IMR-90 (cell line): ENCODE data around the gene SLC6A3. TPM values are rescaled to one million over a fixed set of nuclear protein-coding genes. Genes with fewer than 3 reads are reported as not detected.

ENCODE experiments used
- ATAC-seq: fragments of 200-7000 bp; cut with Tn5 transposase; 2 replicates; pipeline ENCODE4 v1.9.1; 2020; ENCODE audit warnings: low read depth, mild to moderate bottlenecking, moderate library complexity
- BruUV-seq: library from RNA; stranded (reverse); fragments of 400-500 nt; replicated peaks from 2 replicates; lab custom pipeline; 2021; lab: Mats Ljungman, UMichigan
- CTCF ChIA-PET: fragments of 300-600 bp; formaldehyde crosslinking; extraction: SDS; loops from one replicate; lab custom pipeline; 2021; ENCODE audit warnings: antibody characterized with exemption; lab: Yijun Ruan, JAX
- POLR2A ChIA-PET: fragments of 300-600 bp; sonication (Branson Sonifier 250); formaldehyde crosslinking; loops from one replicate; lab custom pipeline; 2022; ENCODE audit warnings: antibody characterized with exemption; ENCODE audit not compliant: unreplicated experiment; lab: Charles Lee
- DNase-seq: peaks from one replicate; pipeline ENCODE4 v3.0.0; 2013
- H2AFZ ChIP-seq: replicated peaks from 2 replicates; pipeline ENCODE3; 2013; ENCODE audit warnings: low read length, mild to moderate bottlenecking; ENCODE audit not compliant: poor library complexity
- H2AK5ac ChIP-seq: 2 replicates; pipeline ENCODE4 v1.6.1; 2013; ENCODE audit warnings: low read depth, low read length, inconsistent platforms
- H2AK9ac ChIP-seq: replicated peaks from 2 replicates; pipeline ENCODE3; 2013; ENCODE audit warnings: mild to moderate bottlenecking, low read depth, low read length, moderate library complexity; ENCODE audit not compliant: poor library complexity
- H2BK120ac ChIP-seq: 2 replicates; pipeline ENCODE4 v1.6.1; 2013; ENCODE audit warnings: low read depth, low read length, inconsistent platforms
- H2BK15ac ChIP-seq: 3 replicates; pipeline ENCODE4 v1.6.1; 2013; ENCODE audit warnings: low read depth, low read length, inconsistent platforms
- H2BK20ac ChIP-seq: 2 replicates; pipeline ENCODE4 v1.6.1; 2013; ENCODE audit warnings: low read depth, mild to moderate bottlenecking, inconsistent platforms, low read length, moderate library complexity
- H2BK5ac ChIP-seq: 2 replicates; pipeline ENCODE4 v1.6.1; 2013; ENCODE audit warnings: mild to moderate bottlenecking, low read depth, low read length, inconsistent platforms; ENCODE audit not compliant: poor library complexity, severe bottlenecking
- H3K14ac ChIP-seq: replicated peaks from 2 replicates; pipeline ENCODE4 v1.6.1; 2013; ENCODE audit warnings: low read depth, low read length, inconsistent platforms
- H3K18ac ChIP-seq: 2 replicates; pipeline ENCODE4 v1.6.1; 2013; ENCODE audit warnings: low read depth, low read length, control low read depth
- H3K23ac ChIP-seq: 2 replicates; pipeline ENCODE4 v1.6.1; 2013; ENCODE audit warnings: low read depth, low read length, inconsistent platforms
- H3K27ac ChIP-seq: 2 replicates; pipeline ENCODE4 v1.5.1; 2013; ENCODE audit warnings: mild to moderate bottlenecking, control low read depth, low read length; ENCODE audit not compliant: insufficient read depth
- H3K27me3 ChIP-seq: 2 replicates; pipeline ENCODE4 v1.6.1; 2013; ENCODE audit warnings: low read length; ENCODE audit not compliant: control insufficient read depth, insufficient read depth
- H3K36me3 ChIP-seq: 2 replicates; pipeline ENCODE4 v1.6.1; 2013; ENCODE audit warnings: low read length, mixed read lengths; ENCODE audit not compliant: control insufficient read depth, insufficient read depth
- H3K4ac ChIP-seq: 2 replicates; pipeline ENCODE4 v1.6.1; 2013; ENCODE audit warnings: low read depth, low read length, inconsistent platforms
- H3K4me1 ChIP-seq: 2 replicates; pipeline ENCODE4 v1.6.1; 2013; ENCODE audit warnings: low read length, mixed read lengths; ENCODE audit not compliant: control insufficient read depth, insufficient read depth
- H3K4me2 ChIP-seq: 2 replicates; pipeline ENCODE4 v1.6.1; 2013; ENCODE audit warnings: low read depth, mild to moderate bottlenecking, control low read depth, low read length, moderate library complexity
- H3K4me3 ChIP-seq: 2 replicates; pipeline ENCODE4 v1.5.1; 2013; ENCODE audit warnings: low read depth, mild to moderate bottlenecking, control low read depth, low read length, moderate library complexity; ENCODE audit not compliant: insufficient read depth
- H3K56ac ChIP-seq: 2 replicates; pipeline ENCODE4 v1.6.1; 2013; ENCODE audit warnings: low read length, inconsistent platforms; ENCODE audit not compliant: insufficient read depth; ENCODE audit errors: extremely low read depth
- H3K79me1 ChIP-seq, 2 experiments: 2 replicates each; pipeline ENCODE4 v1.6.1; 2013; ENCODE audit warnings: low read length in 2 of 2, inconsistent platforms in 1 of 2, low read depth in 1 of 2
- H3K9ac ChIP-seq: 2 replicates; pipeline ENCODE4 v1.6.1; 2013; ENCODE audit warnings: low read depth, low read length, control low read depth
- H3K9me1 ChIP-seq: 2 replicates; pipeline ENCODE4 v1.6.1; 2013; ENCODE audit warnings: low read length, inconsistent platforms; ENCODE audit not compliant: insufficient read depth
- H3K9me3 ChIP-seq: 2 replicates; pipeline ENCODE4 v1.6.1; 2013; ENCODE audit warnings: low read length; ENCODE audit not compliant: control insufficient read depth, insufficient read depth
- H4K20me1 ChIP-seq: 2 replicates; pipeline ENCODE4 v1.6.1; 2013; ENCODE audit warnings: low read length, inconsistent platforms; ENCODE audit not compliant: insufficient read depth
- H4K5ac ChIP-seq: 2 replicates; pipeline ENCODE4 v1.6.1; 2013; ENCODE audit warnings: mild to moderate bottlenecking, low read depth, low read length, control low read depth
- H4K8ac ChIP-seq, 2 experiments: 2 replicates each; pipeline ENCODE4 v1.6.1; 2013; ENCODE audit warnings: low read depth in 2 of 2, low read length in 2 of 2, control low read depth in 1 of 2, inconsistent platforms in 1 of 2
- H4K91ac ChIP-seq: 2 replicates; pipeline ENCODE4 v1.6.1; 2013; ENCODE audit warnings: low read depth, low read length, inconsistent platforms; ENCODE audit not compliant: insufficient read depth
- BHLHE40 ChIP-seq: fragments of 150-350 bp; IDR thresholded peaks from 2 replicates; pipeline ENCODE4 v1.6.1; 2016; ENCODE audit warnings: mild to moderate bottlenecking, low read depth, low read length
- CEBPB ChIP-seq: IDR thresholded peaks from 2 replicates; pipeline ENCODE4 v1.6.1; 2012; ENCODE audit warnings: low read depth, low read length, improper control_type of control experiment
- CHD1 ChIP-seq: IDR thresholded peaks from 2 replicates; pipeline ENCODE4 v1.6.1; 2012; ENCODE audit warnings: low read depth, low read length, improper control_type of control experiment
- CTCF ChIP-seq: conservative IDR thresholded peaks from 2 replicates; pipeline ENCODE4 v1.5.1; 2012; ENCODE audit warnings: mild to moderate bottlenecking, low read depth, low read length, improper control_type of control experiment
- ELK1 ChIP-seq: fragments of 150-350 bp; IDR thresholded peaks from 2 replicates; pipeline ENCODE4 v1.6.1; 2016; ENCODE audit warnings: low read depth, mild to moderate bottlenecking, low read length, moderate library complexity, borderline replicate concordance
- FOS ChIP-seq: fragments of 150-350 bp; IDR thresholded peaks from 2 replicates; pipeline ENCODE4 v1.6.1; 2016; ENCODE audit warnings: low read depth, low read length
- MAFK ChIP-seq: IDR thresholded peaks from 2 replicates; pipeline ENCODE4 v1.6.1; 2012; ENCODE audit warnings: low read depth, low read length, improper control_type of control experiment
- MAZ ChIP-seq: IDR thresholded peaks from 2 replicates; pipeline ENCODE4 v1.6.1; 2012; ENCODE audit warnings: low read depth, mild to moderate bottlenecking, low read length, improper control_type of control experiment, moderate library complexity, borderline replicate concordance
- MXI1 ChIP-seq: IDR thresholded peaks from 2 replicates; pipeline ENCODE4 v1.6.1; 2012; ENCODE audit warnings: low read depth, mild to moderate bottlenecking, low read length, moderate library complexity, borderline replicate concordance
- NFE2L2 ChIP-seq: fragments of 150-350 bp; IDR thresholded peaks from 2 replicates; pipeline ENCODE4 v1.6.1; 2016; ENCODE audit warnings: low read depth, mild to moderate bottlenecking, low read length
- POLR2A ChIP-seq: IDR thresholded peaks from 2 replicates; pipeline ENCODE4 v1.6.1; 2012; ENCODE audit warnings: mild to moderate bottlenecking, low read depth, low read length
- RAD21 ChIP-seq: IDR thresholded peaks from 2 replicates; pipeline ENCODE4 v1.6.1; 2012; ENCODE audit warnings: low read length, improper control_type of control experiment
- RCOR1 ChIP-seq: IDR thresholded peaks from 2 replicates; pipeline ENCODE4 v1.6.1; 2012; ENCODE audit warnings: mild to moderate bottlenecking, low read length, improper control_type of control experiment; ENCODE audit not compliant: insufficient replicate concordance
- RFX5 ChIP-seq: IDR thresholded peaks from 2 replicates; pipeline ENCODE4 v1.8.0; 2012; ENCODE audit warnings: low read depth, mild to moderate bottlenecking, low read length, moderate library complexity
- SMC3 ChIP-seq: fragments of 150-350 bp; IDR thresholded peaks from 2 replicates; pipeline ENCODE4 v1.6.1; 2016; ENCODE audit warnings: low read depth, mild to moderate bottlenecking, antibody characterized with exemption, low read length, moderate library complexity
- USF2 ChIP-seq: fragments of 150-350 bp; IDR thresholded peaks from 2 replicates; pipeline ENCODE4 v1.6.1; 2017; ENCODE audit warnings: mild to moderate bottlenecking, antibody characterized with exemption, low read length, low read depth
- WGBS, 2 experiments: methylation state at CpG; one replicate each; pipeline versions ENCODE4 v1.1.5 to v1.1.7; 2013; ENCODE audit warnings: missing lambda C conversion rate in 2 of 2; ENCODE audit not compliant: insufficient read length in 1 of 2; ENCODE audit errors: extremely low coverage in 2 of 2; 5-methylcytosine and 5-hydroxymethylcytosine counted together
- dilution Hi-C: fragments of 300-500 bp; cut with HindIII; formaldehyde crosslinking; loops from one replicate; pipeline ENCODE4 v1.14.3; 2018; ENCODE audit warnings: low sequenced_read_pairs; ENCODE audit not compliant: unreplicated experiment
- in situ Hi-C: fragments of 300-500 bp; cut with MboI; formaldehyde crosslinking; loops from 3 replicates; pipeline ENCODE4 v1.14.3; 2019; ENCODE audit warnings: low sequenced_read_pairs, inconsistent platforms, mixed read lengths
- intact Hi-C: fragments of 100-400 bp; cut with micrococcal nuclease; formaldehyde crosslinking; loops from 2 replicates; pipeline ENCODE4 v1.10.0; 2022
- polyA plus RNA-seq, 3 experiments: library from polyadenylated mRNA; depleted of rRNA; stranded (reverse); fragments of >200 nt; gene quantifications; 2 replicates each; pipeline ENCODE4 v1.2.3, GENCODE V29; 2012; ENCODE audit warnings: low replicate concordance in 1 of 3
- total RNA-seq: library from RNA; depleted of rRNA; stranded (reverse); fragments of >200 nt; gene quantifications from 2 replicates; pipeline ENCODE4 v1.2.3, GENCODE V29; 2012

Gene SLC6A3
- total and polyA plus RNA-seq, 2 of the 4 experiments (the other 2 are of a cell fraction), result not detected

- no peak overlapping the region for H2BK120ac ChIP-seq
- DNase-seq, result no peak
- CTCF ChIA-PET, result no interaction called here
- H3K27ac ChIP-seq, result no peak overlapping the region
- no peaks in the 10 kb centered on the region for H3K79me1 ChIP-seq
- H2AFZ ChIP-seq, result no peak overlapping the region
- peaks cover 3% of the 10 kb centered on the region; the same call in 1 of the 2 replicates for H3K9me1 ChIP-seq
- intact Hi-C loops, result no loop called here
- no peak overlapping the region for H4K5ac ChIP-seq
- no TSS peak for BruUV-seq
- H3K9me3 ChIP-seq, result no peaks in the 10 kb centered on the region
- H4K20me1 ChIP-seq, result no peaks in the 10 kb centered on the region
- H3K4me1 ChIP-seq, result peaks cover 3% of the 10 kb centered on the region; the same call in 1 of the 2 replicates
- in situ Hi-C loops, result no loop called here
- H3K14ac ChIP-seq, result no peak overlapping the region
- peaks cover 44% of the 10 kb centered on the region for H3K27me3 ChIP-seq
- H3K56ac ChIP-seq, result no peak overlapping the region
- no peak overlapping the region for H2BK15ac ChIP-seq
- H2BK5ac ChIP-seq, result peak overlapping the region; percentile 5
- ATAC-seq, result no peak
- H4K91ac ChIP-seq, result no peak overlapping the region
- H2BK20ac ChIP-seq, result no peak overlapping the region
- no peak overlapping the region for H3K4ac ChIP-seq
- H3K4me3 ChIP-seq, result no peak overlapping the region
- H2AK5ac ChIP-seq, result no peak overlapping the region
- TF ChIP-seq SMC3 (no peak), RFX5 (no peak), CEBPB (no peak), MAZ (no peak), CTCF (no peak), MAFK (no peak), RAD21 (no peak), BHLHE40 (no peak), POLR2A (no peak), FOS (no peak), USF2 (no peak), CHD1 (no peak), NFE2L2 (no peak), RCOR1 (no peak), ELK1 (no peak), MXI1 (no peak)
- WGBS, 2 experiments, result 67 to 100% methylated on average over 2 to 4 of the region's 4 CpGs
- H3K23ac ChIP-seq, result no peak overlapping the region
- dilution Hi-C loops, result no loop called here
- no peak overlapping the region for H3K4me2 ChIP-seq
- H3K9ac ChIP-seq, result no peak overlapping the region
- no peak overlapping the region for H2AK9ac ChIP-seq
- H3K18ac ChIP-seq, result no peak overlapping the region
- no peak overlapping the region for H4K8ac ChIP-seq
- POLR2A ChIA-PET, result no interaction called here
- no peaks in the 10 kb centered on the region for H3K36me3 ChIP-seq
These were observed 56.8 kb downstream of the SLC6A3 start for GRCh38 chr5:1388383-1388967.
